PC-9 (cell line): Measurements from ENCODE around the gene PALD1.

ENCODE experiments used
- CTCF ChIP-seq: fragments of 200-600 bp; sonication (generic); conservative IDR thresholded peaks from 2 replicates; pipeline ENCODE4 v1.6.1; 2017; ENCODE audit warnings: mixed run types, antibody characterized with exemption, mild to moderate bottlenecking, moderate library complexity
- EZH2 ChIP-seq: fragments of 200-600 bp; sonication (generic); IDR thresholded peaks from 2 replicates; pipeline ENCODE4 v1.8.0; 2017; ENCODE audit warnings: antibody characterized with exemption, low read depth

DNA sequence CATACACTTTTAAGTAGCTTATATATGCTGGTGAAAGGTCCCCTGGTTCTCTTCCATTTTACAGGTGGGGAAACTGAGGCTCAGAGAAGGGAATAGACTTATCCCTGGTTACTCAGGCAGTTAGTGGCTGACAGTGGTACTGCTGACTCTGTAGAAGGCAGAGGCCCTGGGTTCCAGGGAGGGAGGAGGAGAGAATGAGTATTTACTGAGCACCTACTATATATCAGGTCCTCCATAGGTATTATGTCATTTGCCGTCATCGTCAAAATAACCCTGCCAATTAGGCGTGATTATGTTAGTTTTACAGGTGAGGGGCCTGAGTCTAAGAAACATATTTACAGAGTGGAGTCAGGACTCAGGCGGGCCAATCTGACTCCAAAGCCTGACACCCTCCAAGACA, 13.3 kb upstream of the PALD1 start:
- no peak for TF ChIP-seq CTCF
- TF ChIP-seq EZH2 = no peak
